SU-DHL-6 (cell line): ENCODE results near the gene MMEL1.

ENCODE experiments used
- H2AFZ ChIP-seq: fragments of 200-600 bp; sonication (generic); 2 replicates; pipeline ENCODE4 v1.6.1; 2014; ENCODE audit warnings: low read depth, mild to moderate bottlenecking, moderate library complexity, mixed read lengths, antibody characterized with exemption, low read length; ENCODE audit not compliant: severe bottlenecking
- H3F3A ChIP-seq: fragments of 200-600 bp; shearing (Covaris generic); 2 replicates; pipeline ENCODE4 v1.6.0; 2016; ENCODE audit warnings: antibody characterized with exemption, mild to moderate bottlenecking; ENCODE audit not compliant: insufficient read depth
- H3K27ac ChIP-seq: fragments of 200-600 bp; sonication (generic); 2 replicates; pipeline ENCODE4 v1.5.1; 2016; ENCODE audit warnings: low read depth, mild to moderate bottlenecking, low read length, moderate library complexity, mixed read lengths
- H3K27me3 ChIP-seq: fragments of 200-600 bp; sonication (generic), shearing (Covaris generic); 2 replicates; pipeline ENCODE4 v1.6.0; 2014; ENCODE audit warnings: mild to moderate bottlenecking, low read length
- H3K36me3 ChIP-seq: fragments of 200-600 bp; sonication (generic); 2 replicates; pipeline ENCODE4 v1.6.1; 2014; ENCODE audit warnings: mild to moderate bottlenecking, low read length, mixed read lengths
- H3K4me2 ChIP-seq: fragments of 300-600, 200-600 bp; shearing (Covaris generic), sonication (generic); 2 replicates; pipeline ENCODE4 v1.6.0; 2014; ENCODE audit warnings: low read length, low read depth, mild to moderate bottlenecking; ENCODE audit not compliant: poor library complexity, severe bottlenecking
- H3K4me3 ChIP-seq: fragments of 200-600 bp; sonication (generic); 2 replicates; pipeline ENCODE4 v1.5.1; 2014; ENCODE audit warnings: antibody characterized with exemption, low read length, mild to moderate bottlenecking, mixed read lengths; ENCODE audit not compliant: insufficient read depth, poor library complexity, severe bottlenecking
- H3K79me2 ChIP-seq: fragments of 200-600 bp; sonication (generic); 2 replicates; pipeline ENCODE4 v1.6.1; 2014; ENCODE audit warnings: mild to moderate bottlenecking, low read length, moderate library complexity; ENCODE audit not compliant: insufficient read depth
- H3K9ac ChIP-seq: fragments of 200-600 bp; sonication (generic); 2 replicates; pipeline ENCODE4 v1.7.0; 2014; ENCODE audit warnings: mild to moderate bottlenecking, low read length
- H3K9me2 ChIP-seq: fragments of 200-600 bp; sonication (generic); replicated peaks from 2 replicates; pipeline ENCODE4 v1.6.1; 2014; ENCODE audit warnings: low read length; ENCODE audit not compliant: insufficient read depth
- H3K9me3 ChIP-seq: fragments of 200-600 bp; sonication (generic); 2 replicates; pipeline ENCODE4 v1.6.1; 2014; ENCODE audit warnings: low read length, mixed read lengths; ENCODE audit not compliant: insufficient read depth
- H4K20me1 ChIP-seq: fragments of 200-600 bp; sonication (generic); 2 replicates; pipeline ENCODE4 v1.6.1; 2014; ENCODE audit warnings: low read depth, mild to moderate bottlenecking, antibody characterized with exemption, low read length, moderate library complexity, mixed read lengths
- EZH2phosphoT487 ChIP-seq: fragments of 200-600 bp; sonication (generic), shearing (Covaris generic); conservative IDR thresholded peaks from 2 replicates; pipeline ENCODE4 v1.6.1; 2018; ENCODE audit warnings: mild to moderate bottlenecking, antibody characterized with exemption, low read length, moderate library complexity, mixed read lengths
- TF ChIP-seq, protein P1 (sequence below): fragments of 200-600 bp; sonication (generic); IDR thresholded peaks from one replicate; pipeline ENCODE4 v1.5.1; 2017; ENCODE audit warnings: antibody characterized with exemption, mild to moderate bottlenecking, low read length, moderate library complexity; ENCODE audit not compliant: insufficient read depth, poor library complexity, severe bottlenecking

Gene MMEL1

DNA sequence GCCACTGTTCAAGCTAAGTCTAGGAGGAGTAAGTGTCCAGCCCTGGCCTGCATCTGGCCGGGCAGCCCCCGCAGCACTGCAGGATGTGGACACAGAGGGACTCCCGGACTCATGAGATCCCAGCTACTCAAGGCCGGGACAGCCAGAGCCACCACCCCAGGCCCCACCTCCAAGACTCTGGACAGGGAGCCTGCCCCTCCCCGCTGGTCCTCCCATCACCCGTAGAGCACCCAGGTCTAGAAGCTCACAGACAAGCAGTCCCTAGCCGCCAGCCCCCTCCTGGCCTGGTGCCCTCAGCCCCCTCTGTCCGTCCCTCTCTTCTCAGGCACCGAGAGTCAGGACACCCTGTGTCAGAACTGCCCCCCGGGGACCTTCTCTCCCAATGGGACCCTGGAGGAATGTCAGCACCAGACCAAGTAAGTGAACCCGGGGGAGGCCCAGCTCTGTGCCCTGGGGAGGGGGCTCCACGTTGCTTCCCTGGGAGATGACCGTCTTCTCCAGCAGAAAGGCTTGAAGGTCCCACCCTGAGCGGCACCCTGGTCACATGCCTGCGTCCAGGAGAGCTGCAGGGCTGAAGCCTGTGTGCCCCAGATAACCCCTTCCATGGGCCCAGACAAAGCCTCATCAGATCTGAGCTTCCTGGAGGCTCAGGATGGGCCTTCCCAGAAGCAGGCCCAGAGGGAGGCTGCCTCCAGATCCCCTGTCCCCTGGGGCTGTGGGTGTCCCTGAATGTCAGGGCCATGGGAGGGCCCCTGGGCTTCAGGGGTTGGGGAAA is 72.3 kb downstream of the MMEL1 start:
- Histone ChIP-seq H3K79me2 (no peaks in the 10 kb centered on the region), H3K27me3 (no peaks in the 10 kb centered on the region), H2AFZ (no peak overlapping the region), H3K36me3 (no peaks in the 10 kb centered on the region), H3K9me3 (no peaks in the 10 kb centered on the region), H3K27ac (no peak overlapping the region), H3K4me2 (no peak overlapping the region), H4K20me1 (no peaks in the 10 kb centered on the region), H3K4me3 (no peak overlapping the region), H3F3A (no peaks in the 10 kb centered on the region), H3K9me2 (no peaks in the 10 kb centered on the region), H3K9ac (no peak overlapping the region)
- TF ChIP-seq, protein P1, sequence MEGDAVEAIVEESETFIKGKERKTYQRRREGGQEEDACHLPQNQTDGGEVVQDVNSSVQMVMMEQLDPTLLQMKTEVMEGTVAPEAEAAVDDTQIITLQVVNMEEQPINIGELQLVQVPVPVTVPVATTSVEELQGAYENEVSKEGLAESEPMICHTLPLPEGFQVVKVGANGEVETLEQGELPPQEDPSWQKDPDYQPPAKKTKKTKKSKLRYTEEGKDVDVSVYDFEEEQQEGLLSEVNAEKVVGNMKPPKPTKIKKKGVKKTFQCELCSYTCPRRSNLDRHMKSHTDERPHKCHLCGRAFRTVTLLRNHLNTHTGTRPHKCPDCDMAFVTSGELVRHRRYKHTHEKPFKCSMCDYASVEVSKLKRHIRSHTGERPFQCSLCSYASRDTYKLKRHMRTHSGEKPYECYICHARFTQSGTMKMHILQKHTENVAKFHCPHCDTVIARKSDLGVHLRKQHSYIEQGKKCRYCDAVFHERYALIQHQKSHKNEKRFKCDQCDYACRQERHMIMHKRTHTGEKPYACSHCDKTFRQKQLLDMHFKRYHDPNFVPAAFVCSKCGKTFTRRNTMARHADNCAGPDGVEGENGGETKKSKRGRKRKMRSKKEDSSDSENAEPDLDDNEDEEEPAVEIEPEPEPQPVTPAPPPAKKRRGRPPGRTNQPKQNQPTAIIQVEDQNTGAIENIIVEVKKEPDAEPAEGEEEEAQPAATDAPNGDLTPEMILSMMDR = no peak
- TF ChIP-seq EZH2phosphoT487 = no peak

DNA sequence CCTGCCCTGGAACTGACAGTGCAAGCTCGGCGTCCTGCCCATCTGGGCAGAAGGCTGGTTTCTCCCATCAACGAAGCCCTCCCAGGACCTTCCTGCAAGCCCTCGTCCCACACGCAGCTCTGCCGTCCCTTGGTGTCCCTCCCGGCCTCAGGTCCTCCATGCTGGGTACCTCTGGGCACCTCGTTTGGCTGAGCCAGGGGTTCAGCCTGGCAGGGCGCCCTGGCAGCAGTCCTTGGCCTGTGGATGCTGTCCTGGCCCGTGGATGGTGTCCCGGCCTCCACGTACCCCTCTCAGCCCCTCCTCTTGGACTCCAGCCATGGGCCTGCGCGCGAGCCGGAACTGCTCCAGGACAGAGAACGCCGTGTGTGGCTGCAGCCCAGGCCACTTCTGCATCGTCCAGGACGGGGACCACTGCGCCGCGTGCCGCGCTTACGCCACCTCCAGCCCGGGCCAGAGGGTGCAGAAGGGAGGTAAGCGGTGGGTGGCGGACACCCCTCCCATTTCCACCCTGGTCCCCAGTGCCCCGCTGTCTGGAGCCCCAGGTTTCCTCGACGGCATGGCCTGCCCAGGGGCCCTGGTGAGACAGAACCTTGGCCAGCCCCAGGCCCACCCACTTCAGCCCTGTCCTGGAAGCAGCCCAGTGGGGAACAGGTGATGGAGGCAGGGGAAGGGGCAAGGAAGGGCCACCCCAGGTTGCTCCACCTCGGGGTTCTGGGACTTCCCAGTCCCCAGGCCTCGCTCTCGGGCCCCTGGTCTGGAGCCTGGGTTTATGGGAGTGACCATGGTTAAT is 73.1 kb downstream of the MMEL1 start:
- H3K79me2 ChIP-seq = no peaks in the 10 kb centered on the region
- H3K27ac ChIP-seq = no peak overlapping the region
- no peak overlapping the region for H3K4me2 ChIP-seq
- no peak overlapping the region for H2AFZ ChIP-seq
- no peak overlapping the region for H3K4me3 ChIP-seq
- no peaks in the 10 kb centered on the region for H3K9me2 ChIP-seq
- no peaks in the 10 kb centered on the region for H3F3A ChIP-seq
- H3K9me3 ChIP-seq = no peaks in the 10 kb centered on the region
- TF ChIP-seq EZH2phosphoT487 = no peak
- TF ChIP-seq, protein P1 = no peak
- no peaks in the 10 kb centered on the region for H3K36me3 ChIP-seq
- H3K27me3 ChIP-seq = no peaks in the 10 kb centered on the region
- no peak overlapping the region for H3K9ac ChIP-seq
- no peaks in the 10 kb centered on the region for H4K20me1 ChIP-seq

DNA sequence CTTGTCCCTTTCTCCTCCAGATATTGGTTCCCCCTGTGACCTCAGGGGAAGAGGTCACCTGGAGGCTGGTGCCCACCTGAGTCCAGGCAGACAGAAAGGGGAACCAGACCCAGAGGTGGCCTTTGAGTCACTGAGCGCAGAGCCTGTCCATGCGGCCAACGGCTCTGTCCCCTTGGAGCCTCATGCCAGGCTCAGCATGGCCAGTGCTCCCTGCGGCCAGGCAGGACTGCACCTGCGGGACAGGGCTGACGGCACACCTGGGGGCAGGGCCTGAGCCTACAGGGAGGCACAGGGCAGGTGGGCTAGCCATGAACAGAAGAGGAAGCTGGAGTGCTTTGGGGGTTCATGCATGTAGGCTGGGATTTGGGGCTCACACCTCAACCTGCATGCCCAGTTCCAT is 74.0 kb downstream of the MMEL1 start:
- H3K9me3 ChIP-seq = no peaks in the 10 kb centered on the region
- no peaks in the 10 kb centered on the region for H3F3A ChIP-seq
- H3K27me3 ChIP-seq = no peaks in the 10 kb centered on the region
- no peaks in the 10 kb centered on the region for H3K79me2 ChIP-seq
- H3K9ac ChIP-seq = no peak overlapping the region
- TF ChIP-seq EZH2phosphoT487 = no peak
- TF ChIP-seq, protein P1 = no peak
- no peak overlapping the region for H3K4me3 ChIP-seq
- no peak overlapping the region for H3K4me2 ChIP-seq
- no peaks in the 10 kb centered on the region for H3K9me2 ChIP-seq
- H3K27ac ChIP-seq = no peak overlapping the region
- no peak overlapping the region for H2AFZ ChIP-seq
- H3K36me3 ChIP-seq = no peaks in the 10 kb centered on the region
- no peaks in the 10 kb centered on the region for H4K20me1 ChIP-seq
